T1000 (cell line): ENCODE data around the gene CLEC1A.
"Not testable (repeated sequence)": the region's sequence is repeated elsewhere in the genome, so short reads cannot be mapped to it uniquely, and the experiment has no call there.

Experiments used
- DNase-seq: peaks from one replicate; lab custom pipeline; 2025; ENCODE audit warnings: mixed read lengths; lab: John Stamatoyannopoulos, UW

Gene CLEC1A

GRCh38 chr12:10052193-10052913 lies 46.4 kb downstream of the CLEC1A start:
- DNase-seq, result no peak

GRCh38 chr12:10048526-10048925 lies 50.3 kb downstream of the CLEC1A start:
- no peak for DNase-seq

- DNase-seq, result no peak
Measured at GRCh38 chr12:10042167-10042566, 56.6 kb downstream of the CLEC1A start.

GRCh38 chr12:10033783-10034545 lies 64.8 kb downstream of the CLEC1A start:
- no peak for DNase-seq

GRCh38 chr12:10031771-10032175 lies 67.0 kb downstream of the CLEC1A start:
- DNase-seq, result peak; percentile 35

GRCh38 chr12:10031321-10031720 lies 67.5 kb downstream of the CLEC1A start:
- peak; percentile 10 for DNase-seq

GRCh38 chr12:10030446-10030845 lies 68.3 kb downstream of the CLEC1A start, which contains the start of gene CLEC9A:
TSS of gene CLEC9A (plus strand) at chr12:10030682. CDS start at chr12:10052688, 22,006 bp downstream.
- no peak for DNase-seq

- DNase-seq, result no peak
Measured at GRCh38 chr12:10027721-10028120, 71.1 kb downstream of the CLEC1A start.

- no peak for DNase-seq
Measured at GRCh38 chr12:10027311-10027710, 71.5 kb downstream of the CLEC1A start.

GRCh38 chr12:10026666-10027065 lies 72.1 kb downstream of the CLEC1A start:
- DNase-seq, result not testable (repeated sequence)

- no peak for DNase-seq
Measured at GRCh38 chr12:10025236-10025635, 73.5 kb downstream of the CLEC1A start.

- DNase-seq, result no peak
Measured at GRCh38 chr12:10021342-10021741, 77.4 kb downstream of the CLEC1A start.
